ENCODE results near the gene TAS2R60.

- no peak for TF ChIP-seq CTCF (optimal IDR thresholded peaks at IDR 0.05 in 1 of 3, IDR thresholded peaks at IDR 0.05 in 1 of 3, conservative IDR thresholded peaks at IDR 0.05 in 1 of 3; ENCODE audit: extremely low read depth in 1 of 3, insufficient read depth in 2 of 3, low read length in 3 of 3)
- TF ChIP-seq EZH2 (IDR thresholded peaks at IDR 0.05; ENCODE audit: low read length): no peak
Observed at GRCh38 chr7:143410521-143411004, 32.7 kb upstream of the TAS2R60 start.

All from keratinocyte (primary cell).